Endothelial cell of umbilical vein (primary cell): ENCODE data around the gene SMC6. TPM values are rescaled to one million over a fixed set of nuclear protein-coding genes. Genes with fewer than 3 reads are reported as not detected.

Source experiments
- BruUV-seq: library from RNA; stranded (reverse); fragments of 400-500 nt; replicated peaks from 2 replicates; lab custom pipeline; 2021; lab: Mats Ljungman, UMichigan
- CTCF ChIA-PET: fragments of 300-600, 350-600 bp; sonication (Branson Sonifier 250); formaldehyde crosslinking; loops from one replicate; lab custom pipeline; 2021; ENCODE audit warnings: antibody characterized with exemption, inconsistent platforms; lab: Charles Lee
- POLR2A ChIA-PET: fragments of 300-600, 350-600 bp; sonication (Branson Sonifier 250); formaldehyde crosslinking; loops from one replicate; lab custom pipeline; 2021; ENCODE audit warnings: antibody characterized with exemption, inconsistent platforms; lab: Charles Lee
- DNase-seq: peaks from one replicate; pipeline ENCODE4 v3.0.0-alpha.2; 2011; ENCODE audit warnings: low read depth, low spot score
- FAIRE-seq: peaks from 2 replicates; lab custom pipeline; 2011; peaks lifted over from hg19 to GRCh38; lab: Jason Lieb, UNC
- H2AFZ ChIP-seq: 2 replicates; pipeline ENCODE4 v1.6.0; 2012; ENCODE audit warnings: low read depth, low read length, control low read depth, inconsistent platforms
- H3K27ac ChIP-seq: 2 replicates; pipeline ENCODE4 v1.5.1; 2011; ENCODE audit warnings: low read depth, mild to moderate bottlenecking, control low read depth, low read length, moderate library complexity; ENCODE audit not compliant: insufficient read depth
- H3K27me3 ChIP-seq, 2 experiments: 2 replicates each; pipeline versions ENCODE4 v1.6.0 to v1.6.1; 2011; ENCODE audit warnings: low read length in 2 of 2, mixed read lengths in 1 of 2; ENCODE audit not compliant: control insufficient read depth in 2 of 2, insufficient read depth in 2 of 2
- H3K36me3 ChIP-seq, 2 experiments: 2 replicates in 1 of 2; 3 replicates in 1 of 2; pipeline ENCODE4 v1.5.1; 2011; ENCODE audit warnings: low read length in 2 of 2, mild to moderate bottlenecking in 1 of 2, moderate library complexity in 1 of 2; ENCODE audit not compliant: control insufficient read depth in 2 of 2, insufficient read depth in 2 of 2; ENCODE audit errors: extremely low read depth in 1 of 2
- H3K4me1 ChIP-seq: 3 replicates; pipeline ENCODE4 v1.5.1; 2011; ENCODE audit warnings: mild to moderate bottlenecking, low read length; ENCODE audit not compliant: control insufficient read depth, insufficient read depth; ENCODE audit errors: extremely low read depth
- H3K4me2 ChIP-seq: 2 replicates; pipeline ENCODE4 v1.6.1; 2011; ENCODE audit warnings: low read length, control low read depth, mixed read lengths; ENCODE audit not compliant: insufficient read depth
- H3K4me3 ChIP-seq, 3 experiments: fragments of 200-600 bp in 1 of 3; sonication (generic), shearing (Covaris generic) in 1 of 3; replicated peaks in 1 of 3; 2 replicates each; pipeline ENCODE4 v1.5.1; 2011 to 2016; ENCODE audit warnings: control low read depth in 3 of 3, low read length in 3 of 3, mild to moderate bottlenecking in 2 of 3, inconsistent platforms in 1 of 3, low read depth in 1 of 3, moderate library complexity in 1 of 3; ENCODE audit not compliant: insufficient read depth in 1 of 3
- H3K79me2 ChIP-seq: 2 replicates; pipeline ENCODE4 v1.6.0; 2012; ENCODE audit warnings: low read length, inconsistent platforms; ENCODE audit not compliant: control insufficient read depth, insufficient read depth
- H3K9ac ChIP-seq: replicated peaks from 2 replicates; pipeline ENCODE3; 2011; ENCODE audit warnings: low read length, control low read depth; ENCODE audit not compliant: insufficient read depth; ENCODE audit errors: extremely low read depth
- H3K9me1 ChIP-seq: replicated peaks from 3 replicates; pipeline ENCODE4 v1.6.0; 2011; ENCODE audit warnings: mild to moderate bottlenecking, low read length; ENCODE audit not compliant: control insufficient read depth, insufficient read depth; ENCODE audit errors: extremely low read depth
- H3K9me3 ChIP-seq: replicated peaks from 2 replicates; pipeline ENCODE4 v1.5.1; 2012; ENCODE audit warnings: low read length, inconsistent platforms; ENCODE audit not compliant: control insufficient read depth, insufficient read depth
- H4K20me1 ChIP-seq: replicated peaks from 2 replicates; pipeline ENCODE3; 2011; ENCODE audit warnings: mild to moderate bottlenecking, low read length; ENCODE audit not compliant: control insufficient read depth, insufficient read depth; ENCODE audit errors: extremely low read depth
- EZH2 ChIP-seq: IDR thresholded peaks from 2 replicates; pipeline ENCODE4 v1.6.1; 2012; ENCODE audit warnings: borderline replicate concordance, low read depth, mild to moderate bottlenecking, moderate library complexity, low read length, inconsistent platforms; ENCODE audit not compliant: severe bottlenecking
- FOS ChIP-seq: IDR thresholded peaks from 2 replicates; pipeline ENCODE4 v1.6.1; 2011; ENCODE audit warnings: mild to moderate bottlenecking, low read length, moderate library complexity, borderline replicate concordance; ENCODE audit not compliant: insufficient read depth
- GATA2 ChIP-seq: IDR thresholded peaks from 2 replicates; pipeline ENCODE4 v1.7.0; 2011; ENCODE audit warnings: low read depth, mild to moderate bottlenecking, moderate library complexity, mixed read lengths, low read length; ENCODE audit not compliant: insufficient read length, insufficient read depth
- JUN ChIP-seq: IDR thresholded peaks from 2 replicates; pipeline ENCODE4 v1.6.1; 2011; ENCODE audit warnings: borderline replicate concordance, low read depth; ENCODE audit not compliant: insufficient read length, insufficient read depth
- MYC ChIP-seq: IDR thresholded peaks from one replicate; pipeline ENCODE4 v1.6.1; 2011; ENCODE audit warnings: mild to moderate bottlenecking, low read depth, low read length
- POLR2A ChIP-seq: IDR thresholded peaks from 2 replicates; pipeline ENCODE4 v1.6.1; 2012; ENCODE audit warnings: low read depth, mild to moderate bottlenecking, control low read depth, low read length
- POLR2AphosphoS5 ChIP-seq: IDR thresholded peaks from 2 replicates; pipeline ENCODE4 v1.6.1; 2012; ENCODE audit warnings: low read depth, mild to moderate bottlenecking, control low read depth, low read length, moderate library complexity; ENCODE audit not compliant: insufficient read depth
- dilution Hi-C: fragments of 300-500 bp; cut with MboI; formaldehyde crosslinking; loops from one replicate; pipeline ENCODE4 v1.15.0; 2019; ENCODE audit warnings: low sequenced_read_pairs; ENCODE audit not compliant: extremely low pct_ligation_motif_present
- intact Hi-C: fragments of 100-400 bp; cut with micrococcal nuclease; formaldehyde crosslinking; loops from one replicate; pipeline ENCODE4 v1.10.0; 2022
- polyA plus RNA-seq, 4 experiments: library from polyadenylated mRNA; depleted of rRNA in 3 of 4; stranded (reverse) in 3 of 4; unstranded in 1 of 4; fragments of >200 nt; gene quantifications; 2 replicates each; pipeline versions ENCODE4 v1.2.1 to v1.2.3, GENCODE V29; 2011 to 2012; ENCODE audit warnings: missing spikeins in 1 of 4
- total RNA-seq: library from RNA; stranded (reverse); gene quantifications from 2 replicates; pipeline ENCODE4 v1.2.3, GENCODE V29; 2021
- TF ChIP-seq, protein P1 (sequence below), 2 donors: IDR thresholded peaks; 1 replicate in 1 of 2; 2 replicates in 1 of 2; pipeline ENCODE4 v1.5.1; 2011; ENCODE audit warnings: low read length in 2 of 2, mild to moderate bottlenecking in 2 of 2, moderate library complexity in 2 of 2, control low read depth in 1 of 2, inconsistent platforms in 1 of 2, low read depth in 1 of 2; ENCODE audit not compliant: insufficient read depth in 1 of 2; ENCODE audit errors: extremely low read depth in 1 of 2
- TF ChIP-seq, protein P2 (sequence below): IDR thresholded peaks from 2 replicates; pipeline ENCODE4 v1.6.1; 2011; ENCODE audit not compliant: insufficient read depth, insufficient read length

SMC6 gene
- total and polyA plus RNA-seq, 2 donors (not counting 3 experiments of a cell fraction or from before 2014, with no cell fraction given) = 7.7 to 38.3 TPM

- no peak overlapping the region for H3K9ac ChIP-seq
- ChIA-PET POLR2A (no interaction called here), CTCF (interaction anchor here (1.3 kb wide), 1 partner anchor 31 kb away, joined by 4 read pairs; no protein-coding TSS in a partner anchor)
- no TSS peak for BruUV-seq
- no peak for FAIRE-seq
- peaks cover 8% of the 10 kb centered on the region for H3K4me1 ChIP-seq
- no peaks in the 10 kb centered on the region for H3K9me3 ChIP-seq
- H3K4me3 ChIP-seq = no peak overlapping the region
- dilution Hi-C loops = no loop called here
- no peaks in the 10 kb centered on the region for H3K27me3 ChIP-seq
- no peak overlapping the region for H3K4me2 ChIP-seq
- H3K36me3 ChIP-seq = no peaks in the 10 kb centered on the region
- no peak overlapping the region for H2AFZ ChIP-seq
- no peaks in the 10 kb centered on the region for H3K79me2 ChIP-seq
- TF ChIP-seq, protein P1, sequence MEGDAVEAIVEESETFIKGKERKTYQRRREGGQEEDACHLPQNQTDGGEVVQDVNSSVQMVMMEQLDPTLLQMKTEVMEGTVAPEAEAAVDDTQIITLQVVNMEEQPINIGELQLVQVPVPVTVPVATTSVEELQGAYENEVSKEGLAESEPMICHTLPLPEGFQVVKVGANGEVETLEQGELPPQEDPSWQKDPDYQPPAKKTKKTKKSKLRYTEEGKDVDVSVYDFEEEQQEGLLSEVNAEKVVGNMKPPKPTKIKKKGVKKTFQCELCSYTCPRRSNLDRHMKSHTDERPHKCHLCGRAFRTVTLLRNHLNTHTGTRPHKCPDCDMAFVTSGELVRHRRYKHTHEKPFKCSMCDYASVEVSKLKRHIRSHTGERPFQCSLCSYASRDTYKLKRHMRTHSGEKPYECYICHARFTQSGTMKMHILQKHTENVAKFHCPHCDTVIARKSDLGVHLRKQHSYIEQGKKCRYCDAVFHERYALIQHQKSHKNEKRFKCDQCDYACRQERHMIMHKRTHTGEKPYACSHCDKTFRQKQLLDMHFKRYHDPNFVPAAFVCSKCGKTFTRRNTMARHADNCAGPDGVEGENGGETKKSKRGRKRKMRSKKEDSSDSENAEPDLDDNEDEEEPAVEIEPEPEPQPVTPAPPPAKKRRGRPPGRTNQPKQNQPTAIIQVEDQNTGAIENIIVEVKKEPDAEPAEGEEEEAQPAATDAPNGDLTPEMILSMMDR (IDR thresholded peaks at IDR 0.05; ENCODE audit: extremely low read depth in 1 of 2, insufficient read depth in 1 of 2, low read depth in 1 of 2, low read length in 2 of 2) = no peak
- TF ChIP-seq FOS = no peak
- TF ChIP-seq POLR2A = no peak
- TF ChIP-seq JUN = no peak
- TF ChIP-seq, protein P2, sequence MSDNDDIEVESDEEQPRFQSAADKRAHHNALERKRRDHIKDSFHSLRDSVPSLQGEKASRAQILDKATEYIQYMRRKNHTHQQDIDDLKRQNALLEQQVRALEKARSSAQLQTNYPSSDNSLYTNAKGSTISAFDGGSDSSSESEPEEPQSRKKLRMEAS = no peak
- no peak for TF ChIP-seq EZH2
- TF ChIP-seq POLR2AphosphoS5 = no peak
- no peak for TF ChIP-seq GATA2
- no peak for TF ChIP-seq MYC
- no peak overlapping the region for H3K27ac ChIP-seq
- DNase-seq = no peak
- H3K9me1 ChIP-seq = no peaks in the 10 kb centered on the region
- intact Hi-C loops = loop anchor here (10.0 kb wide), 1 partner anchor 866 kb away; no protein-coding TSS in a partner anchor
- H4K20me1 ChIP-seq = no peaks in the 10 kb centered on the region
Measured at GRCh38 chr2:17640406-17640805, 113.2 kb downstream of the SMC6 start.
